GM19035 (cell line): ENCODE data around the gene FANCE.
A peak's percentile ranks its signal among the peaks of the same experiment; 100 is the strongest.
"Not testable (repeated sequence)": the region's sequence is repeated elsewhere in the genome, so short reads cannot be mapped to it uniquely, and the experiment has no call there.

Experiments
- ATAC-seq: cut with Tn5 transposase; IDR thresholded peaks from one replicate; pipeline ENCODE4 v1.9.1; 2021; ENCODE audit not compliant: unreplicated experiment

FANCE gene

DNA sequence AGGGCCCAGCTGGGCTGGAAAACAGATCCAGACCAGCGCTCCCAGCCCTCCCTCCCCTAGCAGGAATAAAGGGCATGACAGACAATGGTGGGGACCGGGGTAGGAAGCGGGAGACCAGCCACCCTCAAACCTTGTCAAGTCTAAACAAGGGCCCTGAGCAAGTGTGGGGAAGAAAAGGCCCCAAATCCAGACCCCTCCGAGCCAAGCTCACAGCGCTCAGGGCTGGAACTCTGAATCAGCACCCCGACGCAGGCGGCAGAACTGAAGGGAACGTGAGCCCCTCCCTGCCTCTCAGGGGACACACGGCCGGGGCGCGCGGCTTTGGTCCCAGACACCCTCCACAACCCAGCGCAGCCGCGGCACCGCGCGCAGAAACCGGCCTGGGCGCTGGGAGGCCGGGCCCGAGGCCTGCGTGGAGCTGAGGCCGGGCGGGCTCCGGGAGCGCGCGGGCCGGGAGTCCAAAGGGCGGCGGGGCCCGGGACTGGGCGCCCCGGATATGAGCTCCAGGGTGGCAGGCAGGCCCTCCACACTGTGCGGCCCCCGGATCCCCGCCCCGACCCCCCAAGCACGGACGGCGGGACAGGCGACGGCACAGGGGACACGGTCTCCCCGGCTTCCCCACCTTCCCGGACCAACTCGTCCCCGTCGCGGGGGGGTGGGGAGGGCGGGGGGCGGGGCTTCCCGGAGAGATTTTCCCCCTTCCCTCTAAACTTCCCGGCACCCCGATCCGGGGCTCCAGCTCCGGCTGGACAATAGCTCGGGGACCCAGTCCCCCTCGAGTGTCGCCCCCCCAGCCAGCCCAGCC, 44.1 kb downstream of the FANCE start:
- ATAC-seq: no peak

DNA sequence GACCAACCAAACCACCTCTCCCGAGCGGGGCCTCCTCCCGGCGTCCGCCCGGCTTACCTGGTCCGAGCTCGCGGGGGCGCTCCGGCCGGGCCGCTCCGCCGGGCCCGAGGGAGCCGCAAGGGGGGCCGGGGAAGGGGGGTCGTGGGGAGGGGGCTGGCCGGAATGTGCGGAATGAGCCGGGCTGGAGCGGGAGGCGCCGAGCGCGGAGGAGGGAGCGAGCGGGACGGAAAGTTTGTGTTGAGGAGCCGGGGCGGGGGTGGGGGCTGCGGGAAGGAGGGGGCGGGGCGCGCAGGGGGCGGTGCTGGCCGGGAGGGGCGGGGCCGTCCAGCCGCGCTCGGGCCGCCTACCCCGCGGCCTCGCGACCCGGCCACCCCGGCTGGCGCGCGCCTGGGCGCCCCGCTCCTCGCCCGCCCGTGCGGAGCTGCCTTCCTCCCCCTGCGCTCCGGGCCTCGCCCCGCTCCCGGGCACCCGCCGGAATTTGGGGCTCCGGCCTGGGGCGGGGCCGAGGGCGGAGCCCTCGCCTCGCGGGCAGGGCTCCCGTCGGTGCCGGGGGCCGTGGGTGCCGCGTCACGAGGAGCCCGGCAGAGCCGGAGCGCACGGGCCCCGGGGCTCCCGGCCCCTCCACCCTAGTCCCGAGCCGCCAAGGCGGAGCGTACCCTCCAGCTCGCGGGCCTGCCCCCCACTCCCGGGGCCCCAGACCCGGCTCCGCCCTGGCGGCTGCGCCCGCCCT, 44.9 kb downstream of the FANCE start, which contains the start of gene TEAD3:
TSS of gene TEAD3 (minus strand) at position 239 of the 730 bp plus-strand sequence.
- peak; percentile 51 for ATAC-seq

DNA sequence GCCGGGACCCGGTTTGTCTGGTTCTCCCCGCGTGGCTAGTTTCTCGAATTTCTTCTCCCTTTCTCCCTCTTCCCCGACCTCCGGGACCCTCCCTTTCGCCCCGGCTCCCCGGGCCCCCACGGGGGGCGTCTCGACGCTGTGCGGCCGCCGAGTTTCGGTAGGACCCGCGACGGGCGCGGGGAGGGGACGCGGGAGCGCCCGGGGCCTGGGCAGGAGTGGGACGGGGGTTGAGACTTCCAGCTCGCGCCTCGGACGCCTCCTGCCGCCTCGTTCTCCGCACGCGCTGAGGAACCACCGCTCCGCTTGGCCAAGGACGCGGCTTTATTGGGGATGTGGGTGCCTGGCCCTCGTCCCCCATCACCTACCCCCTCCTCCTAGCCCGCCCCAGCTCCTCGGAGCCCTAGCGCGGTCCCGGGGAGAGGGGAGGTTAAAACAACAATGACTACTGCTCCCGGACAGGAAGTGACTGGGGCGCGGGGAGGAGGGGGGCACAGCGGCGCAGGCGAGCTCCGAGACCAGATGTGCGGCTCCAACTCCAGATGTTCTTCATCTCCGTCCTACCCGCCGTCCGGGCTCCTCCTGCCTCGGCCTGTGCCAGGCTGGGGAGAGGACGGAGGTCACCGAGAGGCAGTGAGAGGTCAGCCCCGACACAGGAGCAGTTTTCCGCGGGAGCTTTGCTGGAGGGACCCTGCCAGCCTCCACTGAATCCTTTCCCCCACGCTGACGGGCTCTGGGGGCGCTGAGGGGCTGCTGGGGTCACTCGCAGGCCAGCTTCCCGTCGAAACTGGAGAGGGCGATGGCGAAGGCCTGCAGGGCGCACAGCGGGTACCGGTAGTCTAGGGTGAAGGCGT, 45.7 kb downstream of the FANCE start:
- no peak for ATAC-seq

DNA sequence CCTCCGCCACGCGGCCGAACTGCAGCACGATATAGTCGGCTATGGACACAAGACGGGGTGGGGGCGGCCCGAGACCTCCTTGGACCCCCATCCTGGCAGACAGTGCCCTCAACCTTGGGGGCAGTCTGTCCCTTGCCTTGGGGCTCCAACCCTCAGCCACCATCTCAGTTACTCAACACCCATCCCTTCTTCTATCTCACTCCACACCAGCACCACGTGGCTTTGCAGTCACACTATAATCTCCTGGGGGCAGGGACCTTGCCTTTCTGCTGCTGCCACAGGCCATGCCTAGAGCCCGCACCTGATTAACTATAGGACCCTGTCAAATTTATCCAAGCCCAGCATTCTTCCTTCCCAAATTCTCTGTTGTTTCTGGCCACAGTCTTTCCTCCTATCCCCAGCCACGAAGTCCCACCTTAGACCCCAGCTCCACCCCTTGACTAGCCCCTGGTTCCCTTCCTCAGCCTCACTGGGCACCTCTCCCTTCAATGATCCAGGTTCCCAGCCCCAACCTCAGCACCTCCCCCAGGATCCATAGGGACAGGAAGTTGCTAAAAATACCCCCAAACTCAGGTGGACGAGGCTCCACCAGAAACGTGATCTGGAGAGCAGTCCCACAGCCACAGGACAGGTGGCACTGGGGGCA, 46.4 kb downstream of the FANCE start:
- ATAC-seq: no peak

DNA sequence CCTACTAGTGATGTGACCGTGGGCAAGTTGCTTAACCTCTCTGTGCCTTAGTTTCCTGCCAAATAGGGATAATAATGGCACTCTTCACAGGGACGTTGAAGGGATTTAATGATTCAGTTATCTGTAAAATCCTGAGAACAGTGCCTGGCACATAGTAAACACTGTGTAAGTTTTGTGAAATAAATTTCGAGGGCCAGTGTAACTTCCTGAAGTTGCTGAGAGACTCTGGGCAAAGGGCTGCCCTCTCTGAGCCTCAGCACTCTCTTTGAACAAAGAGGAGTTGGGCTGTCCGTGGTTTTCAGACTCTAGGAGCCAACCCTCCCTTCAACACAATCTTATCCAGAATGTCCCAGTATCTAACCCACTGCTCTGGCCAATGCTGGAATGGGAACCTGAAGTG, 47.2 kb downstream of the FANCE start:
- ATAC-seq: no peak

DNA sequence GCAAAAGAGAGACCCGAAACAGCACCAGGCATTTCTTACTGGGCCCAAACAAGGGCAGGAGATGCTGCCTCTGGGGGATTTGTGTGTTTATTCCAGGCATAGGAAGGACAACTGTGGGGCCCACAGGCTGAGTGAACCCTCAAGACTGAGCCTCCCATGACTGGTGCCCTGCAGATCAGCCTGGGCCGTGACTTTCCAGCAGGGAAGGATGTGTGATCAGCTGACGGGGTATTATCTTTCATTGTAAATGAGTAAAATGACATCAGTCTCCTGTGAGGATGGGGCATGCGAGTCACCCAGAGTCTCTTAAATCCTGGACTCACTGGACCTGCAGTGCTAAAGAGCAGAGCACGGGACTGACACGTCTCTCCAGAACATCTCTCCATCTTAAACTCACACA, 48.6 kb downstream of the FANCE start:
- ATAC-seq: no peak

DNA sequence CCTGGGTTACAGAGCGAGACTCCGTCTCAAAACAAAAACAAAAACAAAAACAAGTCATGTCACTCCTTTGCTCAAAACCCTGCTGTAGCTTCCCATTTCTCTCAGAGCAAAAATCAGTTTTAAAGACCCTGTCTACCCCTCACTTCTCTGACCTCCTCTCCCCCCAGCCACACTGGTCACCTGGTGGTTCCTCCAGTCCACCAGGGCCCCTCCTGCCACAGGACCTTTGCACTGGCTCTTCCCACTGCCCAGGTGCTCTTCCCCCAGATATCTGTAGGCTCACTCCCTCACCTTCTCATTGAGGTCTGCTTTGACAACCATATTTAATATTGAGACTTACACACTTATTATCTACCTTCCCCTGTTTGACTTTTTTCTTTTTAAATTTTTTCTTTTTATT, 49.6 kb downstream of the FANCE start:
- no peak for ATAC-seq

DNA sequence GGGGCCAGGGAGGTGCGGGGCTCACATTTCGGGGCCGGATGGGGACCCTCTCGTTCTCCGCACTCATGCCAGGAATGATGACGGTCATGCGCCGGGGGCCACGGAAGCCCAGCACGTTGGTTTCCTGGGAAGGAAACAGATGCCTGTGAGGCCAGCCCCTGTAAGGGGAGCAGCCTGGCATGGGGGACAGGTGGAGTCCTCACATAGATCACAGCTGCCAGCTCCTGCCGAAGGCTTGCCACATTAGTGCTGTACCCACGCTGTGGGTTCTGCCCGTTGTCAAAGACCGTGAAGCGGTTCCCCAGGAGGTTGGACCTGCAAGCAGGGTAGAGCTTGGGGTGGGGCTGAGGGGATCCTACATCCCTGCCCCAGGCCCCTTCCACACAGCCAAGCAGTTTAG, 51.4 kb downstream of the FANCE start:
- no peak for ATAC-seq

DNA sequence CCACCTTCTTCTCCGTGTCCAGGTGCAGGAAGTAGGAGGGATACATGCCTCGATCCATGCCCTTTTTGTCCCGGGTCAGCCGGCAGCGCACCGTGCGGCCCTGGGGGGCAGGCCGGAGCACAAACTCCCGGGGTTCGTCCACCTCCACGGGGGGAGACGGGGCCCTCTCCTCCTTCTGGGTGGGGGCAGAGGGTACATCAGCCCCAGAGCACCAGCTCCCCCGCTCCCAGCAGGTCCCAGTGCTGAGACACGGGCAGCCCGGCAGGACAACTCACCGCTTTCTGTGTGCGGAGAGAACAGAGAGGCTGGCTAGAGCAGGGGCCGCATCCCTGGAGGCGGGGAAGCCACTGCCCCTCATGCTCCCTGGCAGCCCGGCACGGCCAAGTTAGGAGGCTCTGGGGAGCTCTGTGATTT, 53.9 kb downstream of the FANCE start:
- no peak for ATAC-seq

DNA sequence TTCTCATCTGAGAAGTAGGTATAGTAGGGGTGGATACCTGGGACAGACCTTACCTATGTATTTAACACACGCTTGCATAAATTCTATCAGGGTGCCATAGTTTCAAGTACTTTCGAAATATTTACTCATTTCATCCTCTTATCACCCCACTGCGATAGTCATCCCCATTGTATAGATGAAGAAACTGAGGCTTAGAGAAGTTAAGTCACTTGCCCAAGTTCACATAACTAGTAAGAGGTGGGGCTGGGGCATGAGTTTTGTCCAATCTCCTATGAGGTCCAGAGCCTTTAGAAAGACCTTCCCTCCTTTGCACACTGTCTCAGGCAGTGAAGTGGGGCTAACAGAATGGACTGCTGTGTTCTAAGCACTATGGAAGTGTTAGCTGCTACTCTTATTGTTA, 54.4 kb downstream of the FANCE start:
- no peak for ATAC-seq

DNA sequence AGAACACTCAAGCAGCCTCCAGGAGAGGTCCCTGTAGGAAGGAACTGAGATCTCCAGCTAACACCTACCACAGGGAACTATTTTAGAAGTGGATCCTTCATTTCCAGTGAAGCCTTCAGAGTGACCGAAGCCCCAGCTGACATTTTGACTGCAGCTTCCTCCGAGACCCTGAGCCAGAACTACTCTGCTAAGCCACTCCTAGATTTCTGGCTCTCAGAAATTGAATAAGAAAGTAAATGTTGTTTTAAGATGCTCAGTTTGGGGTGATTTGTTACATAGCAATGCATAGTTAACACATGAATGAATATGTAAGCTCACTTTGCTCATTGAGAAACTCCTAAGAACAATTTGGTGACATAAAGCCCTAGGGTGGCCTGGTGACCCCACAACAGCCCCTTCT, 55.1 kb downstream of the FANCE start:
- ATAC-seq: no peak

DNA sequence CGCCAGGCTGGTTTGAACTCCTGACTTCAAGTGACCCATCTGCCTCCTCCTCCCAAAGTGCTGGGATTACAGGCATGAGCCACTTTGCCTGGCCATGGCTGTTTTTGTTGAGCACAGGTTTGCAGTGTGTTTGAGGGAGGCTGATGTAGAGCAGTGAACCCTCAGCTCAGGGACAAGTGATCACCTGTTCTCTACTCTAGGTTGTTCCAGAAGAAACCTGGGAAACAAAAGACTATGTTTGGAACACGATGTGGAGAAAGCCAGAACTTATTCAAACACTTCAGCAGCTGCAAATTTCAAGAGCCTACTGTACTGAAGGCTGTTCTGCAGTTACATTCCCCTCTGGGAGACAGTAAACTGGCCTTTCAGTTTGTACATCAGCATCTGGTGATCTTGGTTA, 55.9 kb downstream of the FANCE start:
- ATAC-seq: no peak

DNA sequence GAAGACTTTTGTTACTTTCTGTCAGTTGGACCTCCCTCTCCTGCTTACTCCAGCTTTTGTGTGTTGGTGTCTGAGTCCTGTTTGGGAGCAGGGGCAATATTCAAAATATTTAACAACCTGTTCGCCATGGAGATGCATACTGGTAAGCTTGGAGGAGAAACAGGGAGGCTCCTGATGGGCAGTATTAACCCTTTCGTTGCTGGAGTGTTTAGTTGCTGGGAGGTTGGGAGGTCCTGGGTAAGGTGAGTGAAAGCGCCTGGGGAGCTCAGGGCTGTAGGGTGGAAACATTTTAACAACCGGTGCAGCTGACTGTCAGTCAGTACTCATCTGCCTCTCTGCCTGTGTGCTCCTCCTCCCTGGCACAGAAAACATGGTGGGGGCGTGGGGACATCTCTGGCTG, 56.4 kb downstream of the FANCE start:
- no peak for ATAC-seq

DNA sequence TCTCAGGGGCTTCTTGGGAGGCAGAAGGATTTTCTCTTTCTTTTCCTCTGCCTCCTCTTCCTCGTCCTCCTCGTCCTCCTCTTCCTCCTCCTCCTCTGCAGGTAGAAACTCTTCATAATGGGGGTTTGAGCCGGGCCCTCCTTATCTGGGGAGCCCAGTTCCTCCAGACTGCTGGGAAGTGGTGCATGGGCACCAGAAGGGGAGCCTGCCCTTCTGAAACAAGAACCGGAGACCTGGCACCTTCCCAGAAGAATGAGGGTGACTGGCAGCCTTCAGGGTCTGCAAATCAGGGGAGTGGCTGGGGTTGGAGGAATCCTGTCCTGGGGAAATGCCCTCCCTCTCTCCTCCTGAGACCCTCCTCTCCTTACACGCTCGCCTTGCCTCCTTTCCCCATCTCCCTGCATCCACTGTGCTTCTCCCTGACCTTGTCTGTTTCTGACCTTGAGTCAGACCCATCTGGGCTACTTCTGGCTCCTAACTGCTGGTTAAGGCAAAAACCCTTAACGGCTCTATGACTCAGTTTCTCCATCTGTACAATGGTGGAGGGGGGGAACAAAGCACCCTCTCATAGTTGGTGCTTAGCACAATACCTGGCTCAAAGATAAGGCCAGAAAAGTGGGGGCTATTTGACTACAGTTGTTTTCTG, 58.9 kb downstream of the FANCE start:
- no peak for ATAC-seq

DNA sequence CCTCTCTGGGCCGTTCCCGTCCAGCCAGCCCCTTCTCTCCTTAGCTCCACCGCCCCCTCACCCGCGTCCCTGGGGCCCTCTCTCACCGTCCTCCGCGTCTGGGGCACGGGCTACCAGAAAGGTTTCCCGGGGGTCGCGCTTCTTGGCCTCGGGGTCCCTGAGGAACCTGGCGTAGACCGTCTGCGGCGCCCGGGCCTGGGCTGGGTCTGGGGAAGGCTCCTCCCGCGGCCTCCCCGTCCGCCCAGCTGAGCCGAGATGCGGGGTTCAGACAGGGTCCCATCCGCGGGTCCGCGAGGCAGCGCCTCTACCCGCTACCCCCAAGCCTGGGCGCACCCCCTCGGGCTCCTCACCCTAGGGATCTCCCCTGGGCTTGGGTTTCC, 59.4 kb downstream of the FANCE start:
- no peak for ATAC-seq

DNA sequence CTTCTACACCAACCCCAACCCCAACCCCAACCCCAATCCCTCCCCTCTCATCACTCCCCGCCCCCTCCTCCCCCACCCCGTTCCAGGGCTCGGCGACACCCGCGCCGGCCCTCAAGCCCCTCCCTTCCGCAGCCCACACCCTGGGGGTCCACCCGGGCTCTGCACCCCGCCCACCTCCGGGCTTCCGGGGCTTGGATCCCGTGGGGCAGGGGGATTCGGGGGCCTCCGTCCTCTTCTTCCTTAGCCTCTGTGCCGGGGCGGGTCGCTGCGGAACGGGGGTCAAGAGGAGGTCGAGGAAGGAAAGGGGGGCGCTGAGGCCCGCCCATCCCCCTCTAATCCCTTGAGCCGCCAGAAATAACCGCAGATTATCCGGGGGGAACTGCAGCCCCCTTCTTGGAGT, 59.9 kb downstream of the FANCE start:
- no peak for ATAC-seq

DNA sequence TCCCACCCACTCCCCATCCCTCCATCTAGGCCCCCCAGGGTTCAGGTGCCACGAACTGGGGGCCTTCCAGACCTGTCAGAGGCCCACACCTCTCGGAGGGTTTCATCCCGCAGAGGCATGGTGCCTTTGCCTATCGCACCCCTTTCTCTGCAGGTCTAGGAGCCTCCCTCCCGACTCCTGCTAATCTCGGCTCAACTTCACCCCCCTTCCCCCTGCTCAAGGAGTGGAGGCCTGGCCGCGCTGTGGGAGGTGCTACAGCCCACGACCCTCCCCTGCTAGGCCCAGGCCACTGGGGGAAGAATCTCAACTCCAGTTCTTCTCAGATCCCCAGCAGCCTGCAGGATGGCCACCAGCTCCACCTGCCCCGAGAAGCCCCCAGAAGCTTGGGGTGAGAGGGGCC, 60.6 kb downstream of the FANCE start, which contains the start of gene TULP1:
TSS of gene TULP1 (minus strand) at position 157 of the 400 bp plus-strand sequence. CDS start at position 119, 38 bp downstream.
- ATAC-seq: no peak

DNA sequence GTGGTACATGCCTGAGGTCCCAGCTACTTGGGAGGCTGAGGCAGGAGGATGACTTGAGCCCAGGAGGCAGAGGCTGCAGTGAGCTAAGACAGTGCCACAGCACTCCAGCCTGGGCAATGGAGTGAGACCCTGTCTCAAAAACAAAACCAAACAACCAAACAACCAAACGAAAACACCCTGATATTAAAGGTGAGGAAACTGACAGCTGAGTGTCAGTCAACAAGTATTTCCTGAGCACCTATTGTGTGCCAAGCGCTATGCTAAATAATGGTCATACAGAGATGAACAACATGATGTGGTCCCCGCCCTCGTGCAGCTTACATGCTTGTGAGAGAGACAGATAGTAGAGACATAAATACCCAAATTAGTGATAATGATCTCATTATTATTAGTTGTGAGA, 62.4 kb downstream of the FANCE start:
- no peak for ATAC-seq

DNA sequence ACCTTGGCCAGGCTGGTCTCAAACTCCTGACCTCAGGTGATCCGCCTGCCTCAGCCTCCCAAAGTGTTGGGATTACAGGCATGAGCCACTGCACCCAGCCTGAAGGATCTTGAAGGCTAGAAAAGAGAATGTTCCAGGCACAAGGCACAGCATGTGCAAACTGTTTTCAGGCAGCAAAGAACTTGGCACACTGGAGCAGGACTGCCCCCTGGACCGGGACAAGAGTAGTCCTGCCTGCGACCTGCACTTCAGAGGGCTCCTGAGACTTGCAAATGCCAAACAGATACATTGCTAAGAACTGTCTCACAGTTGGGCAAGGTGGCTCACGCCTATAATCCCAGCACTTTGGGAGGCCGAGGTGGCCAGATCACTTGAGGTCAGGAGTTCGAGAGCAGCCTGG, 63.8 kb downstream of the FANCE start:
- ATAC-seq: not testable (repeated sequence)
